ENCODE results near the gene AAK1.

AAK1 gene

GRCh38 chr2:69535817-69536241 is 107.7 kb downstream of the AAK1 start:
- no peak for TF ChIP-seq CTCF (conservative IDR thresholded peaks at IDR 0.05; ENCODE audit: low read depth, low read length)
- DNase-seq (ENCODE audit: low read depth), result no peak
- H3K4me3 ChIP-seq (ENCODE audit: low read depth, low read length), result no peak overlapping the region

- H3K4me3 ChIP-seq (ENCODE audit: low read depth, low read length), result no peak overlapping the region
- no peak for TF ChIP-seq CTCF (conservative IDR thresholded peaks at IDR 0.05; ENCODE audit: low read depth, low read length)
- DNase-seq (ENCODE audit: low read depth), result no peak
These were observed 112.4 kb downstream of the AAK1 start for GRCh38 chr2:69531186-69531585.

GRCh38 chr2:69529480-69529879 is 114.1 kb downstream of the AAK1 start:
- TF ChIP-seq CTCF (conservative IDR thresholded peaks at IDR 0.05; ENCODE audit: low read depth, low read length), result no peak
- DNase-seq (ENCODE audit: low read depth), result no peak
- no peak overlapping the region for H3K4me3 ChIP-seq (ENCODE audit: low read depth, low read length)

GRCh38 chr2:69525261-69525660 is 118.3 kb downstream of the AAK1 start:
- peak; percentile 51 for DNase-seq (ENCODE audit: low read depth)
- TF ChIP-seq CTCF (conservative IDR thresholded peaks at IDR 0.05; ENCODE audit: low read depth, low read length), result no peak

GRCh38 chr2:69524799-69525198 is 118.7 kb downstream of the AAK1 start:
- DNase-seq (ENCODE audit: low read depth), result no peak
- H3K4me3 ChIP-seq (ENCODE audit: low read depth, low read length), result no peak overlapping the region
- TF ChIP-seq CTCF (conservative IDR thresholded peaks at IDR 0.05; ENCODE audit: low read depth, low read length), result no peak

More at GRCh38 chr2:69525261-69525660, 118.3 kb downstream of the AAK1 start:
- no peak overlapping the region for H3K4me3 ChIP-seq (ENCODE audit: low read depth, low read length)

- DNase-seq (ENCODE audit: low read depth), result no peak
- TF ChIP-seq CTCF (conservative IDR thresholded peaks at IDR 0.05; ENCODE audit: low read depth, low read length), result no peak
- H3K4me3 ChIP-seq (ENCODE audit: low read depth, low read length), result no peak overlapping the region
These were observed 121.8 kb downstream of the AAK1 start for GRCh38 chr2:69521747-69522146.

- TF ChIP-seq CTCF (conservative IDR thresholded peaks at IDR 0.05; ENCODE audit: low read depth, low read length), result no peak
- DNase-seq (ENCODE audit: low read depth), result no peak
- H3K4me3 ChIP-seq (ENCODE audit: low read depth, low read length), result no peak overlapping the region
These were observed 124.7 kb downstream of the AAK1 start for GRCh38 chr2:69518841-69519240.

Data from choroid plexus epithelial cell (primary cell).